ENCODE data around the gene DDX6. TPM values are rescaled to one million over a fixed set of nuclear protein-coding genes. Genes with fewer than 3 reads are reported as not detected.

The DDX6 gene
- total and polyA plus RNA-seq, 4 donors, result 11.3 to 98.4 (median 43.8) TPM

GRCh38 chr11:118838905-118839553, 48.1 kb upstream of the DDX6 start:
- Histone ChIP-seq H3K4me1 (ENCODE audit: control insufficient read depth in 4 of 4, insufficient read depth in 4 of 4, low read length in 3 of 4) (peaks cover 6 to 38% (median 27%) of the 10 kb centered on the region in 4 donors), H3K9me3 (ENCODE audit: control insufficient read depth in 4 of 4, low read length in 3 of 4) (no peaks in the 10 kb centered on the region), H3K27me3 (ENCODE audit: control insufficient read depth in 4 of 4, insufficient read depth in 4 of 4, low read length in 3 of 4) (no peaks in the 10 kb centered on the region), H3K36me3 (ENCODE audit: control insufficient read depth in 4 of 4, insufficient read depth in 3 of 4, low read depth in 1 of 4, low read length in 3 of 4) (no peaks in the 10 kb centered on the region), H3K4me3 (ENCODE audit: low read depth in 1 of 3, low read length in 3 of 3) (no peak overlapping the region), H3K9ac (ENCODE audit: low read depth in 1 of 2, low read length in 2 of 2) (no peak overlapping the region), H3K27ac (ENCODE audit: low read depth in 1 of 2, low read length in 2 of 2) (peak overlapping the region; percentile 14 to 43)
- 51% methylated on average over 4 of the region's 4 CpGs for WGBS
- DNase-seq (ENCODE audit: low spot score), result no peak
- TF ChIP-seq NR2F2 (IDR thresholded peaks at IDR 0.05) (peak; percentile 87), ZBTB33 (IDR thresholded peaks at IDR 0.05) (peak; percentile 54), YY1 (IDR thresholded peaks at IDR 0.05) (peak; percentile 50), FOXA1 (IDR thresholded peaks at IDR 0.05) (no peak), SP1 (IDR thresholded peaks at IDR 0.05) (peak; percentile 62), RAD21 (IDR thresholded peaks at IDR 0.05) (peak in 1 of 2 donors; percentile 31), MAX (IDR thresholded peaks at IDR 0.05) (peak; percentile 60), RXRA (IDR thresholded peaks at IDR 0.05) (peak; percentile 87), EGR1 (IDR thresholded peaks at IDR 0.05; ENCODE audit: low read depth in 2 of 2) (no peak), TAF1 (conservative IDR thresholded peaks at IDR 0.05) (no peak), GABPA (IDR thresholded peaks at IDR 0.05 in 1 of 2, conservative IDR thresholded peaks at IDR 0.05 in 1 of 2) (no peak), JUND (IDR thresholded peaks at IDR 0.05) (peak; percentile 22 to 68), HNF4G (IDR thresholded peaks at IDR 0.05) (peak; percentile 11), HNF4A (conservative IDR thresholded peaks at IDR 0.05) (peak; percentile 81 to 82), ATF3 (IDR thresholded peaks at IDR 0.05) (no peak), REST (IDR thresholded peaks at IDR 0.05) (no peak), CTCF (IDR thresholded peaks at IDR 0.05; ENCODE audit: low read depth, low read length, missing input control) (no peak), FOXA2 (IDR thresholded peaks at IDR 0.05) (no peak)

Data from liver (tissue), 9 donors.